ENCODE results near the gene TRAF2.

Gene TRAF2

DNA sequence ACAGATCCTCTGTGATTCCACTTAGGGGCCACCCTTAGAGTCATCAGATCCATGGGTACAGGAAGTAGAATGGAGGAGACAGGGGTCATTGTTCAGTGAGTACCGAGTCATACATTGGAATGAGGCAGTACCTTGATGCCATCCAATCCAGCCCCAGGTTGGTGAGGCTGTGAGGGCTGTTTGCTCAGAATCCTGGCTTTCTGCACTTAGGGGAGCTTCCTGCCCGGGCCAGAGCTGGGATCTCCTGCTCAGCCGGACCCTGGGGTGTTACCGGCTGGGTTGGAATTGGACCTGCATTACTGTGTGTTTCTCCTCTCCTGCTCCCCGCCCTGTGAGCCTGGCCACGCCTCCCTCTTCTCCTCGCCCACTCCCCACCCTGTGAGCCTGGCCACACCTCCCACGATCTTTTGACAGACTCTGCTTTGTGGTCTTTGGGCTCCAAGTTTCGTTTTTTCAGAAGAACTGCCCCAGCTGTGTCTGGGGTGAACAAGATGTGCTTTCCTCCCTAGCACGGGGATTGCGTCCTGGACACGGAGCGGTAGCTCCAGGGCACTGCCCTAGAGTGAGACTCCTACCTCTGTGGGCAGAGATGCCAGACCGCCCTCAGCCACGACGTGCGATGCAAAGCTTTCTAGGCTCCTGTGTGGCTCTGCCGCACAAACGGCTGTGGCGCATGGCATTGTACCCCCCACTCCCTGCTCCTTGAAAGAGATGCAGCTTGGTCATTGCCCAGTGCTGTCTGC, 15.4 kb downstream of the TRAF2 start:
- Histone ChIP-seq H3K27me3 (ENCODE audit: insufficient read depth, low read length) (no peaks in the 10 kb centered on the region), H3K4me1 (ENCODE audit: insufficient read depth, low read length, severe bottlenecking) (peaks cover 51% of the 10 kb centered on the region), H3K79me2 (ENCODE audit: insufficient read depth, low read length) (no peaks in the 10 kb centered on the region), H3K27ac (ENCODE audit: low read depth, low read length, poor library complexity, severe bottlenecking) (peak overlapping the region; percentile 79), H3F3A (ENCODE audit: insufficient read depth, low read length) (no peaks in the 10 kb centered on the region), H3K36me3 (ENCODE audit: insufficient read depth, low read length) (peaks cover 72% of the 10 kb centered on the region), H3K4me3 (ENCODE audit: low read depth, low read length, poor library complexity, severe bottlenecking) (no peak overlapping the region), H2AFZ (ENCODE audit: low read length) (no peak overlapping the region), H4K20me1 (ENCODE audit: insufficient read depth, low read length) (no peaks in the 10 kb centered on the region), H3K9me2 (ENCODE audit: low read depth, low read length) (no peaks in the 10 kb centered on the region), H3K9me3 (ENCODE audit: low read length) (no peaks in the 10 kb centered on the region), H3K4me2 (ENCODE audit: low read length) (peak overlapping the region; percentile 25; the same call in 1 of the 2 replicates), H3K9ac (ENCODE audit: low read length) (peak overlapping the region; percentile 16; the same call in 1 of the 2 replicates)
- TF ChIP-seq EZH2 (IDR thresholded peaks at IDR 0.05; ENCODE audit: borderline replicate concordance, low read length), result no peak
- TF ChIP-seq, protein P1, sequence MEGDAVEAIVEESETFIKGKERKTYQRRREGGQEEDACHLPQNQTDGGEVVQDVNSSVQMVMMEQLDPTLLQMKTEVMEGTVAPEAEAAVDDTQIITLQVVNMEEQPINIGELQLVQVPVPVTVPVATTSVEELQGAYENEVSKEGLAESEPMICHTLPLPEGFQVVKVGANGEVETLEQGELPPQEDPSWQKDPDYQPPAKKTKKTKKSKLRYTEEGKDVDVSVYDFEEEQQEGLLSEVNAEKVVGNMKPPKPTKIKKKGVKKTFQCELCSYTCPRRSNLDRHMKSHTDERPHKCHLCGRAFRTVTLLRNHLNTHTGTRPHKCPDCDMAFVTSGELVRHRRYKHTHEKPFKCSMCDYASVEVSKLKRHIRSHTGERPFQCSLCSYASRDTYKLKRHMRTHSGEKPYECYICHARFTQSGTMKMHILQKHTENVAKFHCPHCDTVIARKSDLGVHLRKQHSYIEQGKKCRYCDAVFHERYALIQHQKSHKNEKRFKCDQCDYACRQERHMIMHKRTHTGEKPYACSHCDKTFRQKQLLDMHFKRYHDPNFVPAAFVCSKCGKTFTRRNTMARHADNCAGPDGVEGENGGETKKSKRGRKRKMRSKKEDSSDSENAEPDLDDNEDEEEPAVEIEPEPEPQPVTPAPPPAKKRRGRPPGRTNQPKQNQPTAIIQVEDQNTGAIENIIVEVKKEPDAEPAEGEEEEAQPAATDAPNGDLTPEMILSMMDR (IDR thresholded peaks at IDR 0.05; ENCODE audit: low read length), result no peak

DNA sequence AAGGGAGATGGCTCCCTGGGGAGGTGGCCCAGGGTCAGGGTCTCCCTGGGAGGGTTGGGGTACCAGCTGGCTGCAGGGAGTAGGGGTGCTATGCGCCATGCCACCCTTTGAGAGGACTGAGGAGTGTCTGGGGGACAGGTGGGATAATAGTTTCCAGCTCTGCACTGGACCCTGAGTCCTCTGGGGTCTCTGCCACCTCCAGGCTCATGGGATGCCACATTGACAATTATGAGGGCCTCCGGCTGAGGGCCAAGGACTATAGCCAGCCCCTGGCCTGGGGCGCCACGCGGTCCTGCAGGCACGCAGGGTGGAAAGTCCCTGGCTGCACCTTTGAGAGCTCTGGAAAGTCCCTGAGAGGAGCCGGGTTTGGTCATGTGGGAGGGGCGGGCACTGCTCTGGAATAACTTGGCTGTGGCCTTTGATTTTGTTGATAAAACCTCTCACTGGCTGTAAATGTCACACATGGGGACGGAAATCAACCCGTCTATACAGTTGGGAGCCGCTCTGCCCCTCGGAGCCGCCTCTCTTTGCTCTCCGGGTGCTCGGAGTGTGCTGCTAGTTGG, 16.0 kb downstream of the TRAF2 start:
- H3K36me3 ChIP-seq (ENCODE audit: insufficient read depth, low read length), result peaks cover 79% of the 10 kb centered on the region
- no peaks in the 10 kb centered on the region for H3K79me2 ChIP-seq (ENCODE audit: insufficient read depth, low read length)
- H3K4me1 ChIP-seq (ENCODE audit: insufficient read depth, low read length, severe bottlenecking), result peaks cover 45% of the 10 kb centered on the region
- TF ChIP-seq, protein P1 (IDR thresholded peaks at IDR 0.05; ENCODE audit: low read length), result no peak
- no peak for TF ChIP-seq EZH2 (IDR thresholded peaks at IDR 0.05; ENCODE audit: borderline replicate concordance, low read length)
- no peak overlapping the region for H3K4me3 ChIP-seq (ENCODE audit: low read depth, low read length, poor library complexity, severe bottlenecking)
- H4K20me1 ChIP-seq (ENCODE audit: insufficient read depth, low read length), result no peaks in the 10 kb centered on the region
- no peaks in the 10 kb centered on the region for H3K9me3 ChIP-seq (ENCODE audit: low read length)
- H3K9ac ChIP-seq (ENCODE audit: low read length), result peak overlapping the region; percentile 16; the same call in 1 of the 2 replicates
- peak overlapping the region; percentile 25; the same call in 1 of the 2 replicates for H3K4me2 ChIP-seq (ENCODE audit: low read length)
- H3K9me2 ChIP-seq (ENCODE audit: low read depth, low read length), result no peaks in the 10 kb centered on the region
- H2AFZ ChIP-seq (ENCODE audit: low read length), result no peak overlapping the region
- no peaks in the 10 kb centered on the region for H3F3A ChIP-seq (ENCODE audit: insufficient read depth, low read length)
- no peaks in the 10 kb centered on the region for H3K27me3 ChIP-seq (ENCODE audit: insufficient read depth, low read length)
- peak overlapping the region; percentile 79 for H3K27ac ChIP-seq (ENCODE audit: low read depth, low read length, poor library complexity, severe bottlenecking)

DNA sequence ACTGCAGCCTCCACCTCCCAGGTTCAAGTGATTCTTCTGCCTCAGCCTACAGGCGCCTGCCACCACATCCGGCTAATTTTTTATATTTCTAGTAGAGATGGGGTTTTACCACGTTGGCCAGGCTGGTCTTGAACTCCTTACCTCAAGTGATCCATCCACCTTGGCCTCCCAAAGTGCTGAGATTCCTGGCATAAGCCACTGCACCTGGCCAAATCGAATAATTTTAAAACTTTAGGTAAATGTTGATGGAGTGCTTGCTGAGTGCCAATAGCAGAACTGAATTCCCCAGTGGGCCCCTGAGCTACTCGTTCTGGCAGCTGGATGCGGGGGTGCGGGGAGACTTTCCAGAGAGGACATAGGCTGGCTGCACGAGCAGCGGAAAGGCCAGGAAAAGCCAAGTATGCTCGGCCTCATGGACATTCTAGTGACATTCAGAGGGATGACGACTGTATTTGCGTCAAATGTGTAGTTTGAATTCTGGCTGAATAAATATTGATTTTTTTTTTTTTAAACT, 16.8 kb downstream of the TRAF2 start:
- Histone ChIP-seq H3K9me3 (ENCODE audit: low read length) (no peaks in the 10 kb centered on the region), H3K27me3 (ENCODE audit: insufficient read depth, low read length) (no peaks in the 10 kb centered on the region), H3K27ac (ENCODE audit: low read depth, low read length, poor library complexity, severe bottlenecking) (peak overlapping the region; percentile 79), H3K79me2 (ENCODE audit: insufficient read depth, low read length) (no peaks in the 10 kb centered on the region), H3K9me2 (ENCODE audit: low read depth, low read length) (no peaks in the 10 kb centered on the region), H3K9ac (ENCODE audit: low read length) (no peak overlapping the region), H3K36me3 (ENCODE audit: insufficient read depth, low read length) (peaks cover 87% of the 10 kb centered on the region), H3K4me2 (ENCODE audit: low read length) (no peak overlapping the region), H3F3A (ENCODE audit: insufficient read depth, low read length) (no peaks in the 10 kb centered on the region), H3K4me1 (ENCODE audit: insufficient read depth, low read length, severe bottlenecking) (peaks cover 37% of the 10 kb centered on the region), H3K4me3 (ENCODE audit: low read depth, low read length, poor library complexity, severe bottlenecking) (no peak overlapping the region), H4K20me1 (ENCODE audit: insufficient read depth, low read length) (no peaks in the 10 kb centered on the region), H2AFZ (ENCODE audit: low read length) (no peak overlapping the region)
- TF ChIP-seq, protein P1 (IDR thresholded peaks at IDR 0.05; ENCODE audit: low read length), result no peak
